GM20000 (cell line): ENCODE results near the gene NUDT6.
A peak's percentile ranks its signal among the peaks of the same experiment; 100 is the strongest.

Experiments used
- DNase-seq: peaks from one replicate; pipeline ENCODE4 v3.0.0; 2012; ENCODE audit warnings: low spot score
- CTCF ChIP-seq: IDR thresholded peaks from 2 replicates; pipeline ENCODE4 v1.5.1; 2012; ENCODE audit warnings: mild to moderate bottlenecking, control low read depth; ENCODE audit errors: extremely low read depth, missing control alignments

NUDT6 gene

DNA sequence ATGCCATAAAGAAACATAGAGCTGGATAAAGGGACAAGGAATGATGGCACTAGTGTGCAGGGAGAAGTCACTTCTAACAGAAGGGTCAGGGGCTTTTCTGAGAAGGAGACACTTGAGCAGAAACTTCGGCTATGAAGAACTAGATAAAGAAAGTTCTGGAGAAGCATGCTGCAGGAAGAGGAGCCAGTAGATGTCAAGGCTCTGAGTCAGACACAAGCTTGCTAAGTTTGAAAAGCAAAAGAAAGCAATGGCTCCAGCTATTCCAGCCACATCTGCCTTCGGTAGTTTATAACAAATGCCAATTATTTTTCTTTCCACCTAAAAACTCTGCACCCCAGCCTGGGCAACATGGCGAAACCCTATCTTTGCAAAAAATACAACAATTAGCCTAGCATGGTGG lies 7.5 kb downstream of the NUDT6 start:
- TF ChIP-seq CTCF, result no peak
- no peak for DNase-seq

- TF ChIP-seq CTCF, result no peak
- peak; percentile 23 for DNase-seq
Measured at GRCh38 chr4:122914292-122914904, 8.0 kb downstream of the NUDT6 start.

DNA sequence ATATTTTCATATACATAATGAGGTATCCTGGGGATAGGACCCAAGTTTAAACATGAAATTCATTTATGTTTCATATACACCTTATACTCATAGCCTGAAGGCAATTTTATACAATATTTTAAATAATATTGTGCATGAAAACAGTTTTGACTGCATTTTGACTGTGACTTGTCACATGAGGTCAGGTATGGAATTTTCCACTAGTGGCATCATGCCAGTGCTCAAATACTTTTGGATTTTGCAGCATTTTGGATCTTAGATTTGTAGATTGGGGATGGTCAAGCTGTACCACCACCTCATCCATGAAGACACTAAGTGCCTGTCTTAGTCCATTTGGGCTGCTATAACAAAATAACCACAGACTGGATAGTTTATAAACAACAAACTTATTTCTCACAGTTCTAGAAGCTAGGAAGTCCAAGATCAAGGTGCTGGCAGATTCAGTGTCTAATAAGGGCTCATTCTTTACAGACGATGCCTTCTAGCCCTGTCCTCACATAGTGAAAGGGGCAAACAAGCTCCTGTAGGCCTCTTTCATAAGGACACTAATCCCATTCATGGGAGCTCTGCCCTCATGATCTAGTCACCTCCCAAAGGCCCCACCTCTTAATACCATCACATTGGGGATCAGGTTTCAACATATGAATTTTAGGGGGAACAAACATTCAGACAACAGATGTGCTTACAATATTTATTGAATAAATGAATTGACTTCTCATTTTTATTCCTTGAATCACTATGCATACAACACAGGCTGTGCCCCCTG lies 9.4 kb downstream of the NUDT6 start:
- no peak for TF ChIP-seq CTCF
- no peak for DNase-seq

DNA sequence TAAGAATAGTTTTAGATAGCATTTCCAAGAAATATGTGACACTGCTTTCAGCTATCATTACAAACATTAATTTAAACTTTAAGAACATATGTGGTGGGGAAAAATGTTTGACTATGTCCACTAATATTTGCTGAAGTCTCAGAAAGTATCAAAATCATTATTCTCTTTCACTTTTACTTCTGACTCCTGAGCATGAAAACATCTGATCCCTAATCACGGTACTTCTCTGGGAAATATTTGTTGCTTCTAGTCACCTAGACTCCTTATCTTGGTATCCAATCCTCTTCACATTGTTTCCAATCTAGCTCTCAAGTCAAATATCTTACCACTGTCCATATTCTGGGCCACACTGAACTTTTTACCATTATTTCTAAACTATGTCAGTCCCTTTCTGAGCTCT lies 10.8 kb downstream of the NUDT6 start:
- no peak for DNase-seq
- no peak for TF ChIP-seq CTCF

- no peak for TF ChIP-seq CTCF
- DNase-seq, result no peak
Measured at GRCh38 chr4:122909683-122910082, 12.7 kb downstream of the NUDT6 start.

DNA sequence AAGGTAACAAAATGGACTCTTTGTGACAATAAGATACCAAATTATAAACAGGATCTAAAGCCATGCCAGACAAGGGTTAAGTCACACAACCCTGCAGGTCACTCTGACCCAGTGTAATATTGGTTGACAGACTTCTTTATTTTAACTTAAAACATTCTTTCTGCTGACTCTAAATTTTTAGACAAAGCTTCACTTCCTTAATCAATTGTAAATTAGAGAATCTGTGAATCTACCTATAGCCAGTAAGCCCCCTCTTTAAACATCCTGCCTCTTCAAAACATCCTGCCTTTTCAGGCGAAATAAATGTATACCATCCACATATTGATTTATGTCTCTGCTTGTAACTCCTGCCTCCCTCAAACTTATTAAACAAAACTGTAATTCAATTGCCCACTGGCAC lies 14.2 kb downstream of the NUDT6 start:
- TF ChIP-seq CTCF, result no peak
- DNase-seq, result no peak

DNA sequence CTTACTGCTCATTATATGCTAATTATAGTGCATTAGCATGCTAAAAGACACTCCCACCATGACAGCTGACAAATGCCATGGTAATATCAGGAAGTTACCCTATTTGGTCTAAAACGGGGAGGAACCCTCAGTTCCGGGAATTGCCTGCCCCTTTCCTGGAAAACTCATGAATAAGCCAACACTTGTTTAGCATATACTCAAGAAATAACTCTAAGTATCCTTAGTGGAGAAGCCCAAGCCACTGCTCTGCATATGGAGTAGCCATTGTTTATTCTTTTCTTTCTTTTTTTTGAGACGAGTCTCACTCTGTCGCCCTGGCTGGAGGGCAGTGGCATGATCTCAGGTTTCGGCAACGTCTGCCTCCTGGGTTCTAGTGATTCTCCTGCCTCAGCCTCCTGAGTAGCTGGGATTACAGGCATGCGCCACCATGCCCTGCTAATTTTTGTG lies 15.5 kb downstream of the NUDT6 start:
- DNase-seq, result no peak
- TF ChIP-seq CTCF, result no peak
